ENCODE results near the gene RSPH9.

- TF ChIP-seq CTCF (IDR thresholded peaks at IDR 0.05) (no peak), POLR2A (IDR thresholded peaks at IDR 0.05) (no peak)
Measured at GRCh38 chr6:43674291-43674690, 29.5 kb downstream of the RSPH9 start.

Data from suprapubic skin (tissue), 3 donors.